HG02870 (cell line): ENCODE results near the gene INA.

Source experiments
- ATAC-seq: cut with Tn5 transposase; IDR thresholded peaks from one replicate; pipeline ENCODE4 v1.9.1; 2021; ENCODE audit warnings: mild to moderate bottlenecking, moderate library complexity; ENCODE audit not compliant: unreplicated experiment

INA gene

DNA sequence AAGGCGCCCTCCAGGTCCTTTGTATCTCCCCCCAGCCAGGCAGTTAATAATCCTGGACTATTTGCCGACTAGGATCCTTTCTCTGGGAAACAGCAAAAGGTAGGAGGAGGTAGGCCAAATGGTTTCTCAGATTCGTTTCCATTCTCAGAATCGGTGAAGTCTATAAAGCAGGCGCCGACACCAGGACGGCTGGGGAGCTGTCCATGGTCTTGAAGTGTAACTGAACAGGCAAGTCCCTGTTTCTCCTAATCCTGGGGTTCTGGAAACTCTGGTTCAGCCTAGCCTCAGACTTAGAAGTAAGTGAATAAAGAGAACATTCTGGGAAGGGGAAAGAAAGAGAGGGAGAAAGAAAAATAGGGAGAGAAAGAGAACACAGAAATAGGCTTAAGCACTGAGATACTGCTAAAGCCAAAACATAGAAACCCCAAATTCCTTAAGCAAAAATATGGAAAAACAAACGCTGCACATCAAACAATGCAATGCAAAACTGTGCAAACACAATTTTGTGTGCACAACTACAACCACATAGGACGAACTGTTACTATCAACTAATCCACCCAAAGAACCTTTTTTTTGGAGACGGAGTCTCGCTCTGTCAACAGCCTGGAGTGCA, 11.1 kb upstream of the INA start:
- ATAC-seq, result no peak

- ATAC-seq, result no peak
These were observed 3.9 kb upstream of the INA start for GRCh38 chr10:103273041-103273441.

- no peak for ATAC-seq
These were observed 565 bp upstream of the INA start for GRCh38 chr10:103276251-103276895.

- ATAC-seq, result no peak
These were observed 987 bp downstream of the INA start for GRCh38 chr10:103277713-103278536.

DNA sequence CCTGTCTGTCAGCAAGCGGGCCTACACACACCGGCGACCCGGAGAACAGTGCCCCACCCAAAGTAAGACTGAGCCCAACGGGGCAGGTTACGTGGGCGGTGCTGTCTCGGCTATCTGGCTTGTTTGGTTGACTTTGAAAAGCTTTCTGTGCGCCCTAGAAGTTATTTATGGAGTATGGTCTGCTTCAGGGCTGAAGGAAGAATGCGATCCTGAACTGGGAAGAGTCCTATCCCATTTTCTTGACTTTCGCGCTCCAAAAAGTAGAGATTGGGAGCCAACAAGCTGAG, 1.5 kb downstream of the INA start:
- ATAC-seq, result no peak

DNA sequence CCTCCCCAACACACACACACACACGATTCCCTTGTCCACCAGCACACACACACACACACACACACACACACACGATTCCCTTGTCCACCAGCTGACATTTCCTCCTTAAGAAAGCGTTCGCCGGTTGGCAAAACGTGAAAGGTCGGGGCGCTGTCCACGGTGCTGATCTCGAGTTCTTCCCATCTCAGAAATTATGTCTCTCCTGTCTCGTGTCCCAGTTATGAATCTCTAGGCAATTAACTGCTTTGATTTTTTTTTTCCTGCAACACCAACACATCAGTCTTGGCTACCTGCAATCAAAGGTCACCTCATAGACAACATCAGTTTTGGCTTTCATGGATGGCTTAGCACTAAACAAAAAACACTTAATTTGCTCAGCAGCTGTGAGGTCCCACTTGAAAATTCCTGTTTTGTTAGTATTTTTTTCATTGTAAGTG, 1.9 kb downstream of the INA start:
- ATAC-seq, result no peak

DNA sequence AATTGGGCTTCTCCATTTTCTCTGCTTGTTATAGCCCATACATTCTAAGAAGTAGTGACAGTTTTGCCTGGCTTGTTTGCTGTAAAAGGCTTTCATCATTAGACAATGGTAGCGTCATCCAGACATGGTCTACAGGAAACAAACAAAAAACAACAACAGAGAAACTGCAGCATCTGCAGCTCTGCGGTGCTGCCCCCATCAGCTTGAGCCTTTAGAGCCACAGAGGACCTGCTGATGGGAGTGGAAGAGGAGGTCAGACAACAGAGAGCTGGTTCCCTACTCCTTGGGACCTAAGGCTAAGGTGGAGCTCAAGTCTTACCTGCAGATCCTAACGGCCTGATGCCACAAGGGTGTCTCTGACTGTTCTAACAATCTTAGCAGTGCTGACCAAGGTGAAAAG, 3.1 kb downstream of the INA start:
- ATAC-seq, result no peak

- ATAC-seq, result no peak
These were observed 3.6 kb downstream of the INA start for GRCh38 chr10:103280506-103280905.

DNA sequence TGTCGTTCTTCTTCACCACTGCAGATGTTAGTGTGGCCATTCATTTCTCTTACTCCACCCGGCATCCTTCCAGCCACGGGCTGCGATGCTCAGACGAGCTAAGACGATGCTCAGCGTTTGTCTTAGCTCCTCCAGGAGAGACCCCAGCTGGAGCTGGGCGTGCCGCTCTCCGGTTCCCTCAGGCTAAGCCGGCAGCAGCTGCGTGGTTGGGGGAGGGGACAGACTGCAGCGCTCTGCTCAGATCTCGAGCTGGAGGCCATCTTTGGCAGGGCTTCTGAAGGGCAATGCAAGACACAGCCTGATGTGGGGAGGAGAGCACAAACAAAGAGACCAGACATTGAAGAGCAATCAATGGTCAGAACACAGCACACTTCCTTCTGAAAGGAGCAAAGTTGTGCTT, 4.8 kb downstream of the INA start:
- no peak for ATAC-seq

GRCh38 chr10:103282961-103283360, 6.0 kb downstream of the INA start:
- no peak for ATAC-seq

DNA sequence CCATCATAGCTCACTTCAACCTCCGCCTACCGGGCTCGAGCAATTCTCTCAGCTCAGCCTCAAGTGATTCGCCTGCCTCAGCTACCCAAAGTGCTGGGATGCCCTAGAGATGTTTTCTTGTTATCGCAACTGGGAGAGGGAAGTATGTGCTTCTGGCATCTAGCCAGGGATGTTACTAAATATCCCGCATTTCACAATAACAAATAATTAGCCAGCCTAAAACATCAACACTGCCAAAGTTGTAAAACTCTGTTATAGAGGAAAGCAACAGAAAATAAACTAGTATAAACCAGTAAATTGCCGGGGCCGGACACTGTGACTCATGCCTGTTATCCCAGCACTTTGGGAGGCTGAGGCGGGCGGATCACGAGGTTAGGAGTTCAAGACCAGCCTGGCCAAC, 7.2 kb downstream of the INA start:
- no peak for ATAC-seq

- no peak for ATAC-seq
These were observed 11.1 kb downstream of the INA start for GRCh38 chr10:103287992-103288391.

GRCh38 chr10:103291588-103291987, 14.7 kb downstream of the INA start:
- ATAC-seq, result no peak

DNA sequence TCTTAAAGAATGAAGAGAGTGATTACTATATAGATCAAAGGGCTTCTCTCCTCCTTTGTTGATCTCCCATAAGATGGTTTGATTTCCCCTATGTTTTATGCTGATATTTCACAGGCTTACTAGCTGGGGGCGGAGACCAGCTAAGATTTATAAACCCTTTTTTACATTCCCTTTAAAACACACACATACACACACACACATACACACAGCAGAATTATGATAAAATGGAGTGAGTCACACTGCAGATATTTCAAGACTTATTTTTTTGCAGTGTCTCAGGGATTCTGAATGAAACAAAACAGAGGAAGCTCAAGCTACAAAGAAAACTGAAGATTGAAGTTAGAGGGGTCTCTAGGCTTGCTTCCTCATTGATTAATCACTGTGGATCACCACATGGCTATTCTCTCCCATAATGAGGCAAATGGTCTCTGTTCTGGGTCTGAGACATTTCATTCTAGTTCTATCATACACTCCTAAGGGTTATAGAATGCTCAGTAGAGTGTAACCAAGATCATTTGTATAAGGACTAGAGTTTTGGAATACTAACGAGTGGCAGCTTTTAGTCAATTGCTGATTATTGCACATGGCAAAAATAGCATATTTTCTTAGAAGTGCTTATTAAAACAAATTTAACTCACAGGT, 18.6 kb downstream of the INA start:
- ATAC-seq, result no peak

- ATAC-seq, result no peak
These were observed 30.7 kb downstream of the INA start for GRCh38 chr10:103307594-103307993.

- ATAC-seq, result no peak
These were observed 33.3 kb downstream of the INA start for GRCh38 chr10:103310197-103310596.

GRCh38 chr10:103316087-103316486, 39.1 kb downstream of the INA start:
- no peak for ATAC-seq

GRCh38 chr10:103327906-103328305, 51.0 kb downstream of the INA start:
- ATAC-seq, result no peak

GRCh38 chr10:103333934-103334520, 57.1 kb downstream of the INA start:
- ATAC-seq, result no peak

- no peak for ATAC-seq
These were observed 57.6 kb downstream of the INA start for GRCh38 chr10:103334567-103334966.

GRCh38 chr10:103336370-103336769, 59.4 kb downstream of the INA start:
- ATAC-seq, result no peak
